ENCODE results near the gene CLMP. TPM values are rescaled to one million over a fixed set of nuclear protein-coding genes. Genes with fewer than 3 reads are reported as not detected.

The CLMP gene
- total and polyA plus RNA-seq, 4 donors = 5.2 to 22.9 (median 12.3) TPM

DNA sequence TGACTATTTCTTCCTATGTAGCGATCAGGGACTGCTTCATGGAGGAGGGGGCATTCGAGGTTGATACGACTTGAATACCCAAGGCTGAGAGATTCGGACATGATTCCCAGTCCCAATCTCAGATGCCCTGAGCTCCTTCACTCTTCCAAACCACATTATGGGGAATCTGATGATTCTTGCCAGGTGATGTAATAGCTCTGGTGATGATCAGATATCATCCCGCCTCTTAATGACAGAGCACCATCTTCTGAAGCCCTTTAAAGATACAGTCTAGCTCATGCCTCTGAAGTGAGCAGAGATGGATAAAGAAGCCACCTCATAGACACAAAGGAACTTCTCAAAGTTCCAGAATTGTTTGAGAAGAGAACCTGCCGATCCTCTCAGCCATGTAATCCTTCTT lies 8.9 kb upstream of the CLMP start:
- DNase-seq = no peak
- Histone ChIP-seq H3K9me3 (ENCODE audit: control insufficient read depth in 4 of 4, insufficient read depth in 3 of 4, low read length in 3 of 4) (no peaks in the 10 kb centered on the region), H3K9ac (ENCODE audit: insufficient read depth in 1 of 2, low read length in 2 of 2) (no peak overlapping the region), H3K27ac (ENCODE audit: low read depth in 1 of 2, low read length in 1 of 2) (no peak overlapping the region), H3K27me3 (ENCODE audit: control insufficient read depth in 3 of 3, insufficient read depth in 3 of 3, low read length in 2 of 3) (peaks cover 0 to 13% (median 0%) of the 10 kb centered on the region in 3 donors), H3K4me3 (no peak overlapping the region), H3K4me1 (ENCODE audit: control insufficient read depth in 5 of 5, insufficient read depth in 5 of 5, low read length in 5 of 5) (peaks cover 0 to 22% (median 18%) of the 10 kb centered on the region in 5 donors), H3K36me3 (ENCODE audit: control insufficient read depth in 4 of 4, insufficient read depth in 4 of 4, low read length in 4 of 4) (no peaks in the 10 kb centered on the region)
- no peak for ATAC-seq (ENCODE audit: insufficient read depth, low FRiP score)
- 86 to 91% methylated on average over 6 of the region's 6 CpGs for WGBS, 2 donors
- TF ChIP-seq, protein P1, sequence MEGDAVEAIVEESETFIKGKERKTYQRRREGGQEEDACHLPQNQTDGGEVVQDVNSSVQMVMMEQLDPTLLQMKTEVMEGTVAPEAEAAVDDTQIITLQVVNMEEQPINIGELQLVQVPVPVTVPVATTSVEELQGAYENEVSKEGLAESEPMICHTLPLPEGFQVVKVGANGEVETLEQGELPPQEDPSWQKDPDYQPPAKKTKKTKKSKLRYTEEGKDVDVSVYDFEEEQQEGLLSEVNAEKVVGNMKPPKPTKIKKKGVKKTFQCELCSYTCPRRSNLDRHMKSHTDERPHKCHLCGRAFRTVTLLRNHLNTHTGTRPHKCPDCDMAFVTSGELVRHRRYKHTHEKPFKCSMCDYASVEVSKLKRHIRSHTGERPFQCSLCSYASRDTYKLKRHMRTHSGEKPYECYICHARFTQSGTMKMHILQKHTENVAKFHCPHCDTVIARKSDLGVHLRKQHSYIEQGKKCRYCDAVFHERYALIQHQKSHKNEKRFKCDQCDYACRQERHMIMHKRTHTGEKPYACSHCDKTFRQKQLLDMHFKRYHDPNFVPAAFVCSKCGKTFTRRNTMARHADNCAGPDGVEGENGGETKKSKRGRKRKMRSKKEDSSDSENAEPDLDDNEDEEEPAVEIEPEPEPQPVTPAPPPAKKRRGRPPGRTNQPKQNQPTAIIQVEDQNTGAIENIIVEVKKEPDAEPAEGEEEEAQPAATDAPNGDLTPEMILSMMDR (IDR thresholded peaks at IDR 0.05; ENCODE audit: control extremely low read depth, extremely low read depth) = no peak

DNA sequence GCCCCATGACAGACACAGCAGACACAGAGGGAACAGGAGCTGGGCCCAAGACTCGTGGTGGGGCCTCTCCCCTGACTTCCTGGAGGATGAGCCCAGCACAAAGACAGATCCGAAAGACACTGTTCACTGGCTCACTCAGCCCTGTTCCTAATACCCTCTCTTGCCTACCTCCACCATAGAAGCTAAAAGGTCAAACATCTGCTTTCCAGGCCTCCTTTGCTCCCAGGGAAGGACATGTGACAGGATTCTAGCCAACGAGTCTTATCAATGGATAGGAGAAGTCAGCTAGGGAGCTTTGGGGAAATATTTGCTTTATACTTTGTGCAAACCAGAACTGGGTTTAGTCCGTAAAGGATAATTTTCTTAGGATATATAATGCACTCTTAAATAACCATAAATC lies 8.4 kb upstream of the CLMP start:
- Histone ChIP-seq H3K4me3 (no peak overlapping the region), H3K27me3 (ENCODE audit: control insufficient read depth in 3 of 3, insufficient read depth in 3 of 3, low read length in 2 of 3) (peaks cover 0 to 16% (median 0%) of the 10 kb centered on the region in 3 donors), H3K36me3 (ENCODE audit: control insufficient read depth in 4 of 4, insufficient read depth in 4 of 4, low read length in 4 of 4) (no peaks in the 10 kb centered on the region), H3K9ac (ENCODE audit: insufficient read depth in 1 of 2, low read length in 2 of 2) (no peak overlapping the region), H3K4me1 (ENCODE audit: control insufficient read depth in 5 of 5, insufficient read depth in 5 of 5, low read length in 5 of 5) (peaks cover 0 to 22% (median 18%) of the 10 kb centered on the region in 5 donors), H3K9me3 (ENCODE audit: control insufficient read depth in 4 of 4, insufficient read depth in 3 of 4, low read length in 3 of 4) (no peaks in the 10 kb centered on the region), H3K27ac (ENCODE audit: low read depth in 1 of 2, low read length in 1 of 2) (no peak overlapping the region)
- TF ChIP-seq, protein P1 (IDR thresholded peaks at IDR 0.05; ENCODE audit: control extremely low read depth, extremely low read depth) = no peak
- WGBS, 2 donors = 60 to 73% methylated on average over 4 of the region's 4 CpGs
- ATAC-seq (ENCODE audit: insufficient read depth, low FRiP score) (no peak), DNase-seq (no peak)

DNA sequence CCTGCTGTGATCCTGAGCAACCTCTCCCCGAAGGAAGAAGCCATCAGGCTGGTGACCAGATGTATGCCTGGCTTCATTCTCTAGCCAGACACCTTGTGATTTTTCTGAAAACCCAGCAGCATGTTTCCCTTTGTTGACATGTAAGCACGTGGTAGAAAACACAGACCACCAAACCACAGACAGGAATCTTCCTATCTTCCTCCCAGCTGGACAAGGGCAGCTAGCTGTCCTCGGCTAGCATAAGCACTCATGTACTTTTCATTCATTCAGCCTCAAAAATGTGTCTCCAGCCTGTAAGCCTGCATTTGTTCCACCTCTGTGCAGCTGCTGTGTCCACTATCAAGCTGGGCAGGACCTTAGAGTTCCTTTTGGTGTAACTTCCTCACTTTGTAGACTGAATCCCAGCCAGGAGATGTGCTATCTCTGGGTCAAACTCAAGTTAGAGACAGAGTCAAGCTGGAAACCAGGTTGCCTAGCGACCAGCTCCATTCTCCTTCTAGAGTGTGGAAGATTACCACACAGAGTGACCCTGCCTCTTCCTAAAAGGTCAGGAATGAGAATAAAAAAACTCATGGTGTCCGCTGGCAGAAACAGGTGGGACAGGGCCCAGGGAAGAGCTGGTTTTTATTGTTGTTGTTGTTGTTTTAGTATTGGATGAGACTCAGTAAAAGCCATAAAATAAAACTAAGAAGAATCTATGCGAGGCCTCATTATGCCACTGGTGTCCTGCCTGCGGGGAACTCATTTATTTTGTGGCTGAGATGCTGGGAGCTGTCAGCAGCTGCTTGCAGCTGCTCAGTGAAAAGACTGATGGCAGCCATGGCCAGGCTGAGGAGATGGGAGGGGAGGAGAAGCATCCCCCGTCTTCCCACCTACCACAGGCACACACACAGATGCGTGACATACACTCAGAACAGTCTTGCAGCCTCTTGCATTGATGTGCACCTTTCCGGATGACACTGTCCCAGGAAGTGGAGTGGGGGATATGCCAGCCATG lies 7.4 kb upstream of the CLMP start:
- 54 to 66% methylated on average over 10 of the region's 10 CpGs for WGBS, 2 donors
- Histone ChIP-seq H3K27ac (ENCODE audit: low read depth in 1 of 2, low read length in 1 of 2) (no peak overlapping the region), H3K4me1 (ENCODE audit: control insufficient read depth in 5 of 5, insufficient read depth in 5 of 5, low read length in 5 of 5) (peaks cover 0 to 22% (median 18%) of the 10 kb centered on the region in 5 donors), H3K27me3 (ENCODE audit: control insufficient read depth in 3 of 3, insufficient read depth in 3 of 3, low read length in 2 of 3) (peaks cover 0 to 18% (median 0%) of the 10 kb centered on the region in 3 donors), H3K4me3 (no peak overlapping the region), H3K36me3 (ENCODE audit: control insufficient read depth in 4 of 4, insufficient read depth in 4 of 4, low read length in 4 of 4) (no peaks in the 10 kb centered on the region), H3K9me3 (ENCODE audit: control insufficient read depth in 4 of 4, insufficient read depth in 3 of 4, low read length in 3 of 4) (peaks cover 0 to 1% (median 0%) of the 10 kb centered on the region in 4 donors), H3K9ac (ENCODE audit: insufficient read depth in 1 of 2, low read length in 2 of 2) (no peak overlapping the region)
- ATAC-seq (ENCODE audit: insufficient read depth, low FRiP score) = no peak
- peak; percentile 84 to 93 (median 92) for DNase-seq
- TF ChIP-seq, protein P1 (IDR thresholded peaks at IDR 0.05; ENCODE audit: control extremely low read depth, extremely low read depth) = no peak
